ENCODE data around the gene IL19.

Gene IL19

DNA sequence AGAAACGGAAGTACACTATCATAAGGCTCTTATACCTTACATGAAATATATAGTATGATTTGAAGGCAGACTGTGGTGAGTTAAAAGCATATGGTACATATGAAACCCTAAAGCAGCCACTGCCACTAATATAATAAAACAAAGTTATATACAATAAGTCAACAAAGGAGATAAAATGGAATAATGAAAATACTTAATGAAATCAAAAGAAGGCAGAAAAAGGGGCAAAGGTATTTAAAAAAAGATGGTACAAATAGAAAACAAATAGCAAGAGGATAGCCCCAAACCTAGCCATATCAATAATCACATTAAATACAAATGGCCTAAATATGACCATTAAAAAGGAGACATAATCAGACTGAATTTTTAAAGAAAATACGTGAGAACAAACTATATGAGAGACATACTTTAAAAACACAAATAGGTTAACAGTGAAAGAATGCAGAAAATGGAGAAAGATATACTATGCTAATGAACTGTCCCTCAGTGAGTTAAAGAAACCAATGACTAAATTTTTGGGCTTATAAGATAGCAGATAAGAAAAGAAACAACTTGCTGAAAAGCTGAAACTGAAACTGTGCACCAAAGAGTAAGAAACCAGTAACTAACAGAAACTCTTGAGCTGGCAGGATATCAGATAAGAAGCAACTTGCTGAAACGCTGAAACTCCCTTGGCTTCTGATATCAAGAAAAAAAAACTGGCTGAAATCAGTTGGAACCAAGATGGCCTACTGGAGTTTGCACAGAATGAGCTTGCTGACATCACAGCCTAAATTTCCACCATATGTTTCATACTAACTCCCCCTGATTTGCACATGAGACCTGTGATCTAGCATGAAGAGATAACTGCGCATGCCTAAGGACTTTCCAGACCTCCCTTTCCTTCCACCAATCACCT is 46.1 kb downstream of the IL19 start:
- Mint-ChIP-seq H3K27ac (peak overlapping the region; percentile 7 to 35), H3K27me3 (no peaks in the 10 kb centered on the region), H3K9me3 (peaks cover 15 to 18% of the 10 kb centered on the region in 2 donors), H3K4me3 (peak overlapping the region; percentile 29 to 33), H3K4me1 (peaks cover 30% of the 10 kb centered on the region)
- DNase-seq (no peak), ATAC-seq (peak; percentile 94)

DNA sequence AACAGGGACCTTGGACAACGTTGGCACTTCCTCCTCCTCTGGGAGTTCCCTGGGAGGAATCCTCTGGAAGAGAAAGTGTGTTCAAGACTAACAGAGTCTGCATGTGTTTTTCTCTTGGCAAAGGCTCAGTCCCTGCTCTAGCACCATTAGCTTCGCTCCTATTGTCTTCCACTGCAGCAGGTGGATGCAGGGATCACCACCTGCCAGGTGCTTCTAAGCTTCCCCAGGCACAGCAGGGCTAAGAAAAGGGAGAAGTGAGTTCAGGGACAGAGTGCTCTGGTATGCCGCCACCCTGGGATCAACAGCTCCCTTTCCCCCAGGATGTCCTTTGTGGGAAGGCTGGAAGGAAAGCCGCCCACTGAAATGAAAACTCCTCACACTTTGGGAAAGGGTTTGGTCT is 50.9 kb downstream of the IL19 start:
- ATAC-seq: no peak
- peaks cover 13% of the 10 kb centered on the region for H3K4me1 Mint-ChIP-seq
- H3K27me3 Mint-ChIP-seq: no peaks in the 10 kb centered on the region
- H3K27ac Mint-ChIP-seq: no peak overlapping the region
- peaks cover 0 to 3% of the 10 kb centered on the region in 2 donors for H3K9me3 Mint-ChIP-seq
- H3K4me3 Mint-ChIP-seq: no peak overlapping the region
- no peak for DNase-seq

DNA sequence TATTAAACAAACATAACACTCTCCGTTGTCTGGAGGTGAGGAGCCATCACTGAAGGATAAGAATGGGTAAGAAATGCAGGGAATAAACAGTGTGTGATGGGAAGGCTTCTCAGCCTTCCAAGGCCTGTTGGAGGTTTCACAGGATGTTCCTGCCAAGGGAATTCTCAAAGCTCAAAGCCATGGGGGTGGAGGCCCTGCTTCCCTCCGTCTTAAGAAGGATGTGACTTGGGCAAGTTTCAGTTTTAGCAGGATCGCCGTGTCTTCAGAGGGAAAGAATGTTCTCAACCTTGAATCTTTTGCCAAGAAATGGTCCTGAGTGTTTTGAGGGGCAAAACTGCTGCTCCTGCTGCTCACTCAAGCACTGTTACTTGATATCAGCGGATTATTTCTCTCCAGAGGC is 53.2 kb downstream of the IL19 start:
- Mint-ChIP-seq H3K4me3 (no peak overlapping the region), H3K9me3 (no peaks in the 10 kb centered on the region), H3K27ac (no peak overlapping the region), H3K4me1 (peaks cover 13% of the 10 kb centered on the region), H3K27me3 (no peaks in the 10 kb centered on the region)
- DNase-seq (no peak), ATAC-seq (no peak)

DNA sequence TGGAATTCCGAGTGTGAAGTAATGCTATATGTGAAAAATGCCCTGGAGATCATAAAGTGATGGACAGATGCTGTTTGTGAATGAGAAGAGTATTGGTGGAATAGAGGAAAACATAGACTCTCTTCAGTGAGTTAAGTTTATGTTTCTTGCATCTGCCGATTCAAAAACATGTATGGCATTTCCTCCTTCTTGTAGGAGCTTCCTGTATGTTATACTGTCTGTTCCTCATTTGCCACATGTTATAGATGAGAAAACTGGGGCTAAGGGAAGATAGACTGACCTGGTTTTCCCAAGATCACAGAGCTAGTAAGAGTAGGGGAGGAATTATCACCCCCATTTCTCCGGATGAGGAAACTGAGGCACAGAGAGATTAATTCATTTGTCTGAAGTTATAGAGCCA is 53.8 kb downstream of the IL19 start:
- Mint-ChIP-seq H3K27me3 (no peaks in the 10 kb centered on the region), H3K4me1 (peaks cover 19% of the 10 kb centered on the region), H3K4me3 (no peak overlapping the region), H3K27ac (peak overlapping the region in 1 of 2 donors; percentile 8), H3K9me3 (no peaks in the 10 kb centered on the region)
- DNase-seq (no peak), ATAC-seq (no peak)

DNA sequence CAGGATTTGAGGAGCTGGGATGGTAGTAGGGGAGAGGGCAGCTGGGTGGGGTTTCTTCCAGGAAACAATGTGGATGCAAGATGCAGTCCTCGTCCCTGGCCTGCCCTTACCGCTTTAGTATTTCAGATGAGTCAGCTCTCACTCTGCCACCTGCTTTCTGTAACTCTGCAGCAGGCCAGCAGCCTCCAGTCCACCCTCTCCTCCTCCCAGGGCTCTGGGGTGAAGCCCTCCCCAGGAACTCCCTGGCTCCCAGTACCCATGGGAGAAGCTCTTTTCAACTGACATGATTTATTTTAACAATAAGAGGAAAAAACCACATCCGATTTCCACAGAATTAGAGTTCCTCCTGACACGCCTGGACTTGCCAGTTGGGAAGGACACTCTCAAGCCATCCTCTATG is 55.8 kb downstream of the IL19 start:
- H3K27ac Mint-ChIP-seq: no peak overlapping the region
- H3K4me3 Mint-ChIP-seq: no peak overlapping the region
- ATAC-seq (no peak), DNase-seq (no peak)
- no peaks in the 10 kb centered on the region for H3K9me3 Mint-ChIP-seq
- peaks cover 27% of the 10 kb centered on the region for H3K4me1 Mint-ChIP-seq
- H3K27me3 Mint-ChIP-seq: no peaks in the 10 kb centered on the region

DNA sequence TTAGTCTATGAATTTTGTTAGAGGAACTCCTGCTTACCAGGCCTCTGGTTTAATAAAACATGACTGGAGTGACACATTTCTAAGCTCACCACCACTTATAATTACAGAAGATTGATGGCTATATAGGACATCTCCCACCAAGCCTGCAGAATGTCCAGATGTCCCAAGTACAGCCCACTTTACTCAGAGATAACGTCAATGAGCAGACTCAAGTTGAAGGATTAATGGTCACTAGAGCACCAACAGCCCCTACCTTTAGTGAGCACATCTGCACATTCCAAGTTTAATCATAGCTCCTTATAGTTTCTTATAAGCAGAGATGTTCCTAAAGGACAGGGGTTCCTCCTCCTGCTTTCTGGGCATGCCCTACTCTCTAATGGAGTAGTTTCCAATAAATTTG is 57.5 kb downstream of the IL19 start:
- no peak overlapping the region for H3K27ac Mint-ChIP-seq
- no peaks in the 10 kb centered on the region for H3K9me3 Mint-ChIP-seq
- no peaks in the 10 kb centered on the region for H3K27me3 Mint-ChIP-seq
- DNase-seq (no peak), ATAC-seq (no peak)
- H3K4me1 Mint-ChIP-seq: peaks cover 40% of the 10 kb centered on the region
- no peak overlapping the region for H3K4me3 Mint-ChIP-seq

DNA sequence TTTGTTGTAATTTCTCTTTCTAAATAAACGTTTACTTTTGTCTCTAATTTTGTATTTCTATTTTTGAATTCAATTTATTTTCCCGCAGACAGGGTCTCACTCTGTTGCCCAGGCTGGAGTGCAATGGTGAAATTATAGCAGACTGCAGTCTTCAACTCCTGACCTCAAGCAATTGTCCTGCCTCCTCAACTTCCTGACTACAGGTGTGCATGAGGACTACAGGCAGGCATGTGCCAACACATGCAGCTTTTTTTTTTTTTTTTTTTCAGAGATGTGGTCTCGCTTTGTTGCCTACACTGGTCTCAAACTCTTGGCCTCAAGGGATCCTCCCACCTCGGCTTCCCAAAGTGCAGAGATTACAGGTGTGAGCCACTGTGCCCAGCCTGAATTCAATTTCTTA is 58.2 kb downstream of the IL19 start:
- DNase-seq (no peak), ATAC-seq (no peak)
- no peak overlapping the region for H3K27ac Mint-ChIP-seq
- H3K9me3 Mint-ChIP-seq: no peaks in the 10 kb centered on the region
- peaks cover 42% of the 10 kb centered on the region for H3K4me1 Mint-ChIP-seq
- peaks cover 2% of the 10 kb centered on the region for H3K27me3 Mint-ChIP-seq
- peak overlapping the region in 1 of 2 donors; percentile 61 for H3K4me3 Mint-ChIP-seq

DNA sequence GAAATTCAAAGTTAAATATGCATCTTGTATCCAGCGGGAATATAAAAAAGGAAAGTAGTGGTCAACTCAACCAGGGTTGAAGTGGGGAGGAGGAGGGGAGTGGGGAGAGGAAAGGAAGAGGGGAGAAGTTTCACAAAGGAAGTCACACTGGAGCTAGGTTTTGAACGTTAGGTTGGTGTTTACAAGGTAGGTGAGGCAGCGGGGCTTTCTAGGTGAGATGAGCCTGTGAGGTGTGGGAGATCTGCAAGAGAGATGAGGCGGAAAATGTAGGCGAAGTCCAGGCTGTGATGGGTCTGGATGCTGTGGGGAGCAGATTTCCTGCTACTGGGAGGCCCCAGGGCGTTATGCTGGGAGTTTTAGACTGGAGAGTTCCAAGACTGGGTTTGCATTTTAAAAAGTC is 58.7 kb downstream of the IL19 start:
- ATAC-seq (peak; percentile 45), DNase-seq (no peak)
- Mint-ChIP-seq H3K9me3 (no peaks in the 10 kb centered on the region), H3K4me3 (peak overlapping the region; percentile 61 to 75), H3K27me3 (peaks cover 7% of the 10 kb centered on the region), H3K4me1 (peaks cover 42% of the 10 kb centered on the region), H3K27ac (peak overlapping the region in 1 of 2 donors; percentile 14)

DNA sequence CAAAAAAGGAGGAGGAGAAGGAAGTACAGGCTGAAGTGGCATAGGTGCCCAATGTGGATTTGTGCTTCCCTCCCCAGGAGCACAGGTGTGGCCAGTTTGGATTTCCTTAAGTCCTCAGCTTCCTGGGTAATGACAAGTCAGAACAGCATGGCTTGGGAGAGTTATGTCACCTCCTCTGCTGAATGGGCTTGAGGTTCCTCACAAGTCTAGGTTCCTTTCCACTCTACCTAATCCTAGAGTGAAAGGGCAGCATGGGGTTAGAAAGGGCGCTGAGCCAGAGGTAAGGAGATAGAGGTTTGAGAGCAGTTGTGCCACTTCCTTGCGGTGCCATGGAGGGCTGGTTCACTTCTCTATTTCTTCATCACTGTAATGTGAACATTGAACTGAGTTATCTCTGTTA is 59.3 kb downstream of the IL19 start:
- peaks cover 42% of the 10 kb centered on the region for H3K4me1 Mint-ChIP-seq

DNA sequence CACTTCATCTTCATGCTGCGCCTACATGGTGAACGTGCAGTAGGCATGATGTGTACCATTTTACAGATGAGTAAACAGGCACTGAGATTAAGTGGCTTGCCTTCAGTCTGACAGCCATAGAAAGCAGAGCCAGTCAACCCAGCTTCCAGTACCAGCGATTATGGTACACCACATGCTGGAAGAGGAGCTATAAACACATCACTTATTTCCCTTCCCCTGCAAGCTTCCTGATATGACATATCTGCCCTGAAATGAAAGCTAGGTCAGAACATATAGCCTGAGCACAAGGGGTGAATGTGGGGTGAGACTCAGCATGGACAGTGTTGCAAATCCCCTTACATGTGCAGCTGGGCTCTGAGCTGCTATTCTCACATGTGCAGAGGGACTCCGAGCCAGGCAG is 61.1 kb downstream of the IL19 start:
- Mint-ChIP-seq H3K27me3 (peaks cover 12% of the 10 kb centered on the region), H3K9me3 (no peaks in the 10 kb centered on the region), H3K4me3 (no peak overlapping the region), H3K4me1 (peaks cover 39% of the 10 kb centered on the region), H3K27ac (no peak overlapping the region)
- no peak for DNase-seq
- ATAC-seq: no peak

More for the DNA sequence above, 59.3 kb downstream of the IL19 start:
- H3K27ac Mint-ChIP-seq: no peak overlapping the region
- DNase-seq (peak in 1 of 2 donors; percentile 26), ATAC-seq (peak; percentile 81)
- H3K9me3 Mint-ChIP-seq: no peaks in the 10 kb centered on the region
- no peak overlapping the region for H3K4me3 Mint-ChIP-seq
- peaks cover 12% of the 10 kb centered on the region for H3K27me3 Mint-ChIP-seq

DNA sequence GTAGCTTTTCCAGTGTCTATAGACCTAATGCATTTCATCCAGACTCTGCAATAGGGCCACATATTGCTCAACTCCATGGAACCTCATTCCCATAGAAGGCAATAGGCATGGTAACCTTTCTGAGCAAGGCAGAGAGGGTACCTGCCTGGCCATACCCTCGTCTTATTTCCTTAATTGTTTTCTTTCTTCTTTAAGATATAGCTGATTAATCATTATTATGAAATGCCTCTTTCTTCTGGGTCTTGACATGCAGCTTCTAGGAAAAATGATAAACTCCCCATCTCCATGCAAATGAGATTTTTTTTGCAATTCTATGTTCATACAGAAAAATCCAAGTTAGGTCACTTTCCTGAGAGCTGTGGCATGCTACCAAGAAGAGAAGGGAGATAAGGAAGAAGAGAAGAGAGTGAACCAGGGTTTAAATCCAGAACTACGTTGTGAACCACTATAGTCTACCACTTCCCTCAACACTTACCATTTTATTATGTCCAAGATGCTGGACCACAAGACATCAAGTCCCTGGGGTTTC is 61.8 kb downstream of the IL19 start:
- Mint-ChIP-seq H3K9me3 (no peaks in the 10 kb centered on the region), H3K27me3 (peaks cover 19% of the 10 kb centered on the region), H3K4me3 (no peak overlapping the region), H3K4me1 (peaks cover 36% of the 10 kb centered on the region), H3K27ac (peak overlapping the region in 1 of 2 donors; percentile 27)
- DNase-seq (no peak), ATAC-seq (no peak)

DNA sequence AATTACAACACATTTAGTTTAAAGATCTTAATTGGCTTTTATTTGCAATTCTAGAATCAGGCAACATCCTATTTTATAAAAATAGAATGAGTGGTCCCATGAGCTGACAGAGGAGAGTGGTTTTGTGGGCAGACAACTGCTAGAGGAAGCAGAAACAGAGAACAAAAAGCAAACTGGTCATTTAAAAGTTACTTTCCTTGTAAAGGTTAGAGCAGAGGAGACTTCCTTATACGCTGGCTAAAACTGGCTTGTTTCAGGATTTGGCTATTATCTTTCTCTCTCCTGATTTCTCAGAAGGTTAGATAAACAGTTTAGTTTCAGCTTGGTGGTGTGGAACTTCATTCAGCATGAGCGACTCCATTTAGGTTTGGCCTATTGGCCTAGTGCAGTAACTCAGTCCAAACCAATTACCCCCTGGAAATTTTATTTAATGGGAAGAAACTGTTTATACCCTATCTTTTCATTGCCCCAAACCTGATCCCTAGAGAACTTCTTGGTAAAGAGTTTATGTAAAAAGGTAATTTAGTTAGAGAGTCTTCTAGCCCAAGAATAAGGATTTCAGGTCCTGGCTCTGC is 62.6 kb downstream of the IL19 start:
- Mint-ChIP-seq H3K4me3 (no peak overlapping the region), H3K27ac (no peak overlapping the region), H3K4me1 (peaks cover 35% of the 10 kb centered on the region), H3K27me3 (peaks cover 22% of the 10 kb centered on the region), H3K9me3 (no peaks in the 10 kb centered on the region)
- ATAC-seq (no peak), DNase-seq (no peak)

DNA sequence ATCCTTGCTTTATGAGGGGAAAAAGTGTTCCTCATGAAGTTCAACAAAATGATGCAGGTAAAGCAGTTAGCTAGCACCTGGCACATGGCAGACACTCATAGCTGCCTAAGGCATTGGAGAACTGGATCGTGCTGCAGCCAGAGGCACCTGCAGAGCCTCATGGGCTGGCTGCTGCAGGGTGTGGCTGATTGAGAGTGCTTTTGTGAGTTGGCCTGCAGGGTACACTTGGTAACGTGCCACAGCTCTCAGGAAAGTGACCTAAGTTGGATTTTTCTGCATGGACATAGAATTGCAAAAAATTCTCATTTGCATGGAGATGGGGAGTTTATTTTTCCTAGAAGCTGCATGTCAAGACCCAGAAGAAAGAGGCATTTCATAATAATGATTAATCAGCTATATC is 63.2 kb downstream of the IL19 start:
- H3K27me3 Mint-ChIP-seq: peaks cover 22% of the 10 kb centered on the region
- no peak overlapping the region for H3K4me3 Mint-ChIP-seq
- no peak for ATAC-seq
- peaks cover 29% of the 10 kb centered on the region for H3K4me1 Mint-ChIP-seq
- no peak for DNase-seq
- H3K27ac Mint-ChIP-seq: peak overlapping the region in 1 of 2 donors; percentile 1
- H3K9me3 Mint-ChIP-seq: no peaks in the 10 kb centered on the region

DNA sequence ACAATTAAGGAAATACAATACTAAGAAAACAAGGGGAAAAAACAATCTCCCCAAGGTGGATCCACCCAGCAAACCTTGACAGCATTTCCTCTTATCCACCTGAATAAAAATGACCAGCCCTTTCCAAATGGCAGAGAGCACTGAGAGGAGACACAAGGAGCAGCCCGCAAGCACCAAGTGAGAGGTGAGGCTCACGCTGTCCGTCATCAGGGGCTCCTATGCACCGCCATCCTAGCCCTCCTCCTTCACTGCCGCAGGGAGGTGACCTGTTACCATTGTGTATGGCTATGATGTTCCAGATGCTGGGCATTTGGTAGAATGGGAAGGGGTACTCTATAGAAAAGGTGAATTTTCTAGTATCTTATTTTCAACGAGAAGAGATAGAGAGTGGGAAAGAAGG is 63.6 kb downstream of the IL19 start:
- Mint-ChIP-seq H3K4me3 (no peak overlapping the region), H3K27me3 (peaks cover 22% of the 10 kb centered on the region), H3K27ac (no peak overlapping the region), H3K9me3 (no peaks in the 10 kb centered on the region), H3K4me1 (peaks cover 25% of the 10 kb centered on the region)
- no peak for ATAC-seq
- DNase-seq: no peak

DNA sequence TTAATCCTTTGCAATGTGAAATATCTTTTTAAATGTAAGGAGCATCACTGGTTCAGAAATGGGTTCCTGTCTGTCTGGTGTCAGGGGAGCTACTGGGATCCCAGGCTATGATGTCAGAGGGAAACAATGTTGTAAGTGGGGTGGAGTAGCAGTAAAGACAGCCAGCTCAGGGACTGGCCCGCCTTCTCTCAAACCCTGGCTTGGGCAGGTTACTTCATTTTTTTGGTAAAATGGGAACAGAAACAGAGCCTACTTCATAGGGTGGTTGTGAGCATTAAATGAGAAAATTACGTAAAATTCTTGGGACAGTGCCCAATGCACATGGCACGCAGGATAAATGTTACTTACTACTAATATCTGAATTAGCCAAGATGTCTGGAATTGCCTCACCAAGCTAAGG is 64.1 kb downstream of the IL19 start:
- Mint-ChIP-seq H3K27ac (no peak overlapping the region), H3K4me1 (peaks cover 20% of the 10 kb centered on the region), H3K4me3 (no peak overlapping the region), H3K9me3 (no peaks in the 10 kb centered on the region), H3K27me3 (peaks cover 22% of the 10 kb centered on the region)
- ATAC-seq: no peak
- no peak for DNase-seq

DNA sequence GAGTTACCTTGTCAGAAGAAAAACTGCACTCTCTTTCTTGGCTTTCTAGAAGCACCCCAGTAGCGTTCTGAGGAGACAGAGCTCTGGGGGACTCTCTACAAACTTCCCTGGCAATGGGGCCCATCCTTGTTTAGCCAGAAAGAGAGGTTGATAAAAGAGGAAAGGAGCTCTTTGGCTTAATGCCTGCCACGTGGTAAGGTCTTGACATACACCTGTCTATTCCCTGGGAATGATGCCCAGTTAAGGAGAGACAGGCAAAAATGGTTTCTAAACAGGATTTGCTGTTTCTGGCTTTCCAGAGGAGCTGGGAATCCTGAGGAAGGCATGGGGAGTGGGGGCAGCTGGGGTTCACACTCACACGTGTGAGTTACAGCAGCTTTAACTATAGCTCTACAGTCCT is 64.6 kb downstream of the IL19 start:
- ATAC-seq (no peak), DNase-seq (no peak)
- Mint-ChIP-seq H3K27me3 (peaks cover 22% of the 10 kb centered on the region), H3K27ac (no peak overlapping the region), H3K4me3 (no peak overlapping the region), H3K4me1 (peaks cover 15% of the 10 kb centered on the region), H3K9me3 (no peaks in the 10 kb centered on the region)
